Hepatocyte (in vitro differentiated cells): ENCODE results near the gene MGAT5B. TPM values are rescaled to one million over a fixed set of nuclear protein-coding genes. Genes with fewer than 3 reads are reported as not detected.
"Not testable (repeated sequence)": the region's sequence is repeated elsewhere in the genome, so short reads cannot be mapped to it uniquely, and the experiment has no call there.

Source experiments
- DNase-seq: peaks from one replicate; pipeline ENCODE4 v3.0.0-alpha.2; 2016; ENCODE audit warnings: low spot score
- H2AFZ ChIP-seq: fragments of 200-600 bp; sonication (generic); 2 replicates; pipeline ENCODE4 v1.6.0; 2016; ENCODE audit warnings: antibody characterized with exemption, mild to moderate bottlenecking
- H3K27ac ChIP-seq: fragments of 200-600 bp; sonication (generic); 2 replicates; pipeline ENCODE4 v1.5.1; 2016; ENCODE audit warnings: mild to moderate bottlenecking
- H3K27me3 ChIP-seq: fragments of 200-600 bp; sonication (generic); 2 replicates; pipeline ENCODE4 v1.6.1; 2016
- H3K36me3 ChIP-seq: fragments of 200-600 bp; sonication (generic); replicated peaks from 2 replicates; pipeline ENCODE4 v1.5.1; 2016; ENCODE audit warnings: low read depth; ENCODE audit not compliant: insufficient read depth
- H3K4me1 ChIP-seq: fragments of 200-600 bp; sonication (generic); 2 replicates; pipeline ENCODE4 v1.5.1; 2016; ENCODE audit warnings: mild to moderate bottlenecking, moderate library complexity; ENCODE audit not compliant: insufficient read depth
- H3K4me2 ChIP-seq: fragments of 200-600 bp; sonication (generic); 2 replicates; pipeline ENCODE4 v1.6.0; 2016
- H3K4me3 ChIP-seq: fragments of 200-600 bp; sonication (generic); 2 replicates; pipeline ENCODE4 v1.5.1; 2016; ENCODE audit warnings: mild to moderate bottlenecking
- H3K79me2 ChIP-seq: fragments of 200-600 bp; sonication (generic); 2 replicates; pipeline ENCODE4 v1.6.0; 2017; ENCODE audit warnings: mild to moderate bottlenecking
- H3K9me2 ChIP-seq: fragments of 200-600 bp; sonication (generic); replicated peaks from 2 replicates; pipeline ENCODE4 v1.6.0; 2017; ENCODE audit warnings: mild to moderate bottlenecking; ENCODE audit not compliant: insufficient read depth
- H3K9me3 ChIP-seq: fragments of 200-600 bp; sonication (generic); 2 replicates; pipeline ENCODE4 v1.5.1; 2016; ENCODE audit warnings: low read depth, mild to moderate bottlenecking
- H4K20me1 ChIP-seq: fragments of 200-600 bp; sonication (generic); 2 replicates; pipeline ENCODE4 v1.6.0; 2016; ENCODE audit warnings: mild to moderate bottlenecking; ENCODE audit not compliant: insufficient read depth, poor library complexity, severe bottlenecking
- CTCF ChIP-seq: fragments of 200-600 bp; sonication (generic); IDR thresholded peaks from 2 replicates; pipeline ENCODE4 v1.5.1; 2016; ENCODE audit warnings: antibody characterized with exemption, mild to moderate bottlenecking; ENCODE audit not compliant: poor library complexity
- EZH2 ChIP-seq: fragments of 200-600 bp; sonication (generic); IDR thresholded peaks from 2 replicates; pipeline ENCODE4 v1.6.1; 2016; ENCODE audit warnings: antibody characterized with exemption, mild to moderate bottlenecking, borderline replicate concordance
- EZH2phosphoT487 ChIP-seq: fragments of 200-600 bp; sonication (generic); IDR thresholded peaks from one replicate; pipeline ENCODE4 v1.6.1; 2018; ENCODE audit warnings: antibody characterized with exemption, mild to moderate bottlenecking, low read depth, moderate library complexity; ENCODE audit not compliant: unreplicated experiment, severe bottlenecking
- WGBS: methylation state at CpG from one replicate; pipeline ENCODE4 v1.1.6; 2016; ENCODE audit warnings: low lambda C conversion rate; ENCODE audit errors: missing lambda C conversion rate; 5-methylcytosine and 5-hydroxymethylcytosine counted together
- polyA plus RNA-seq: library from polyadenylated mRNA; unstranded; fragments of >200 nt; fragmentation: Nextera tagmentation; extraction: Ambion mirVana; gene quantifications from 2 replicates; pipeline ENCODE4 v1.2.1, GENCODE V29; 2016
- total RNA-seq: library from RNA; depleted of rRNA; stranded (reverse); fragments of >200 nt; gene quantifications from 2 replicates; pipeline ENCODE4 v1.2.3, GENCODE V29; 2014

Gene MGAT5B
- total and polyA plus RNA-seq, 2 experiments from 2014 or later = 0.89 to 1.1 TPM

- Histone ChIP-seq H2AFZ (no peak overlapping the region), H3K27me3 (no peaks in the 10 kb centered on the region), H3K9me3 (no peaks in the 10 kb centered on the region), H3K9me2 (no peaks in the 10 kb centered on the region), H3K4me1 (no peaks in the 10 kb centered on the region), H3K4me3 (no peak overlapping the region), H3K27ac (no peak overlapping the region), H3K36me3 (no peaks in the 10 kb centered on the region), H3K79me2 (no peaks in the 10 kb centered on the region), H3K4me2 (no peak overlapping the region), H4K20me1 (no peaks in the 10 kb centered on the region)
- WGBS = 55% methylated on average over 8 of the region's 8 CpGs
- TF ChIP-seq EZH2 (no peak), CTCF (no peak), EZH2phosphoT487 (no peak)
- no peak for DNase-seq
Measured at GRCh38 chr17:76848670-76849069, 19.5 kb upstream of the MGAT5B start.

GRCh38 chr17:76849160-76849559 is 19.0 kb upstream of the MGAT5B start:
- not testable (repeated sequence) for H2AFZ ChIP-seq, H4K20me1 ChIP-seq, H3K79me2 ChIP-seq, H3K36me3 ChIP-seq, DNase-seq, H3K9me2 ChIP-seq, H3K4me1 ChIP-seq, H3K27me3 ChIP-seq, H3K4me2 ChIP-seq, H3K9me3 ChIP-seq, H3K4me3 ChIP-seq, H3K27ac ChIP-seq
- WGBS = 92% methylated on average over 11 of the region's 11 CpGs

- H3K79me2 ChIP-seq = no peaks in the 10 kb centered on the region
- H3K4me3 ChIP-seq = no peak overlapping the region
- no peak overlapping the region for H3K27ac ChIP-seq
- no peak overlapping the region for H3K4me2 ChIP-seq
- H3K36me3 ChIP-seq = no peaks in the 10 kb centered on the region
- no peak for DNase-seq
- TF ChIP-seq EZH2phosphoT487 (no peak), EZH2 (no peak), CTCF (no peak)
- H3K27me3 ChIP-seq = no peaks in the 10 kb centered on the region
- WGBS = 87% methylated on average over 8 of the region's 8 CpGs
- H3K4me1 ChIP-seq = no peaks in the 10 kb centered on the region
- no peaks in the 10 kb centered on the region for H4K20me1 ChIP-seq
- no peak overlapping the region for H2AFZ ChIP-seq
- H3K9me3 ChIP-seq = no peaks in the 10 kb centered on the region
- no peaks in the 10 kb centered on the region for H3K9me2 ChIP-seq
Measured at GRCh38 chr17:76852843-76853242, 15.4 kb upstream of the MGAT5B start.

- Histone ChIP-seq H3K9me2 (no peaks in the 10 kb centered on the region), H3K79me2 (no peaks in the 10 kb centered on the region), H2AFZ (no peak overlapping the region), H3K4me3 (no peak overlapping the region), H3K36me3 (no peaks in the 10 kb centered on the region), H3K27ac (no peak overlapping the region), H3K9me3 (no peaks in the 10 kb centered on the region), H3K27me3 (no peaks in the 10 kb centered on the region), H4K20me1 (no peaks in the 10 kb centered on the region), H3K4me1 (no peaks in the 10 kb centered on the region), H3K4me2 (no peak overlapping the region)
- TF ChIP-seq EZH2 (no peak), CTCF (no peak), EZH2phosphoT487 (no peak)
- 98% methylated on average over 3 of the region's 3 CpGs for WGBS
- DNase-seq = no peak
Measured at GRCh38 chr17:76855105-76855504, 13.1 kb upstream of the MGAT5B start.
